T-cell (primary cell): Measurements from ENCODE around the gene TMC8. TPM values are rescaled to one million over a fixed set of nuclear protein-coding genes. Genes with fewer than 3 reads are reported as not detected.
A peak's percentile ranks its signal among the peaks of the same experiment; 100 is the strongest.

Experiments
- ATAC-seq, 4 experiments: fragments of 200-7000 bp in 3 of 4; fragments of 150-1000 bp in 1 of 4; cut with Tn5 transposase; replicated peaks in 1 of 4; 1 replicate in 3 of 4; 2 replicates in 1 of 4; pipeline ENCODE4 v1.10.0; 2021; ENCODE audit warnings: moderate library complexity in 3 of 4, mild to moderate bottlenecking in 2 of 4, moderate number of reproducible peaks in 1 of 4
- CTCF ChIA-PET, 2 donors: fragments of 300-600 bp; sonication (Branson Sonifier 250); formaldehyde crosslinking; loops; one replicate each; lab custom pipeline; 2022; ENCODE audit warnings: antibody characterized with exemption in 2 of 2; lab: Charles Lee
- POLR2A ChIA-PET, 2 donors: fragments of 300-600 bp; sonication (Branson Sonifier 250); formaldehyde crosslinking; loops; one replicate each; lab custom pipeline; 2022; ENCODE audit warnings: antibody characterized with exemption in 2 of 2; lab: Charles Lee
- DNase-seq, 35 experiments: peaks; one replicate each; pipeline versions ENCODE4 v3.0.0 to v3.0.0-alpha.2; 2013 to 2023
- H3K27ac ChIP-seq: one replicate; pipeline ENCODE4 v1.5.1; 2013; ENCODE audit warnings: low read length
- H3K27me3 ChIP-seq, 2 experiments: replicated peaks in 1 of 2; 1 replicate in 1 of 2; 2 replicates in 1 of 2; pipeline versions ENCODE4 v1.6.1 to v1.7.0; 2013; ENCODE audit warnings: low read length in 1 of 2, mixed read lengths in 1 of 2; ENCODE audit not compliant: control insufficient read depth in 2 of 2, insufficient read depth in 2 of 2; ENCODE audit errors: extremely low read depth in 1 of 2
- H3K36me3 ChIP-seq, 2 donors: 1 replicate in 1 of 2; 2 replicates in 1 of 2; pipeline versions ENCODE4 v1.6.1 to v1.7.0; 2013; ENCODE audit warnings: low read length in 1 of 2; ENCODE audit not compliant: control insufficient read depth in 2 of 2, insufficient read depth in 1 of 2; ENCODE audit errors: extremely low read depth in 1 of 2
- H3K4me1 ChIP-seq, 2 experiments: 1 replicate in 1 of 2; 2 replicates in 1 of 2; pipeline versions ENCODE4 v1.6.1 to v1.7.0; 2013; ENCODE audit warnings: low read length in 2 of 2, mixed read lengths in 1 of 2; ENCODE audit not compliant: insufficient read depth in 2 of 2, control insufficient read depth in 1 of 2; ENCODE audit errors: extremely low read depth in 1 of 2
- H3K4me3 ChIP-seq, 2 donors: 1 replicate in 1 of 2; 2 replicates in 1 of 2; pipeline versions ENCODE4 v1.5.1 to v1.7.0; 2013; ENCODE audit warnings: mild to moderate bottlenecking in 2 of 2, low read length in 1 of 2, moderate library complexity in 1 of 2; ENCODE audit not compliant: control insufficient read depth in 1 of 2; ENCODE audit errors: extremely low read depth in 1 of 2
- H3K9me3 ChIP-seq: 2 replicates; pipeline ENCODE4 v1.7.0; 2013
- H3K27ac Mint-ChIP-seq, 2 donors: one replicate each; pipeline ENCODE4 v1.8.0; 2020 to 2021; ENCODE audit warnings: mild to moderate bottlenecking in 2 of 2, mixed read lengths in 2 of 2
- H3K27me3 Mint-ChIP-seq, 2 donors: one replicate each; pipeline ENCODE4 v1.8.0; 2021 to 2022; ENCODE audit warnings: mixed read lengths in 2 of 2
- H3K36me3 Mint-ChIP-seq: one replicate; pipeline ENCODE4 v1.8.0; 2021; ENCODE audit warnings: mixed read lengths
- H3K4me1 Mint-ChIP-seq, 3 donors: one replicate each; pipeline ENCODE4 v1.8.0; 2020 to 2022; ENCODE audit warnings: mixed read lengths in 3 of 3, mild to moderate bottlenecking in 1 of 3
- H3K4me3 Mint-ChIP-seq, 3 donors: one replicate each; pipeline ENCODE4 v1.8.0; 2020 to 2022; ENCODE audit warnings: mild to moderate bottlenecking in 3 of 3, mixed read lengths in 3 of 3, moderate library complexity in 3 of 3
- H3K9me3 Mint-ChIP-seq, 3 donors: one replicate each; pipeline ENCODE4 v1.8.0; 2020 to 2022; ENCODE audit warnings: mixed read lengths in 3 of 3
- WGBS: methylation state at CpG from one replicate; pipeline ENCODE4 v1.1.5; 2013; ENCODE audit warnings: missing lambda C conversion rate; ENCODE audit not compliant: insufficient coverage; 5-methylcytosine and 5-hydroxymethylcytosine counted together
- total RNA-seq, 35 experiments: library from RNA in 6 of 35; stranded (reverse) in 6 of 35; fragments of 120-200 nt in 1 of 35; gene quantifications; one replicate each; pipeline versions ENCODE4 v1.2.1 to v1.2.4 and lab custom pipeline; 2013 to 2026

Gene TMC8
- total RNA-seq, 5 donors from 2014 or later (not counting 1 experiment from before 2014, with no cell fraction given), result 301 to 631 (median 431) TPM

DNA sequence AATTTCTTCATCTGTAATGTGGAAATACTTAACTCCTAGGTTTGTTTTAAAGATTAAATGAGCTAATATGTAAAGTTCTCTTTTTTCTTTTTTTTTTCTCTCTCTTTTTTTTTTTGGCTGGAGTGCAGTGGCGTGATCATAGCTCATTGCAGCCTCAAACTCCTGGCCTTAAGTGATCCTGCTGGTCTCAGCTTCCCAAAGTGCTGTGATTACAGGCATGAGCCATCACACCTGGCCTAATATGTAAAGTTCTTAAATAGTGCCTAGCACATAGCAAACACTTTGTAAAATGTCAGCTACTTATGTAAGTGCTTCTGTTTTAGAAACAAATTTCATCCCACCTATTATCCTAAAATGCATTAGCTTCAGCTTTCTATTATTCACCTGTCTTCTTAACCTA lies 42.0 kb upstream of the TMC8 start:
- Mint-ChIP-seq H3K36me3 (peaks cover 53% of the 10 kb centered on the region), H3K4me3 (no peak overlapping the region), H3K9me3 (no peaks in the 10 kb centered on the region), H3K27ac (peak overlapping the region; percentile 19 to 49), H3K4me1 (peaks cover 0 to 3% (median 0%) of the 10 kb centered on the region in 3 donors), H3K27me3 (no peaks in the 10 kb centered on the region)
- no peaks in the 10 kb centered on the region for H3K9me3 ChIP-seq
- ATAC-seq, result no peak
- H3K4me3 ChIP-seq, result no peak overlapping the region
- CTCF ChIA-PET, result interaction anchor here (0.6 kb wide), 2 partner anchors 69 to 544 kb away, joined by 3 read pairs; no protein-coding TSS in a partner anchor
- no peaks in the 10 kb centered on the region for H3K27me3 ChIP-seq
- no peaks in the 10 kb centered on the region for H3K4me1 ChIP-seq
- POLR2A ChIA-PET, result interaction anchor here (0.5 to 0.6 kb wide), 4 partner anchors 18 to 1780 kb away, joined by 3 to 7 read pairs (median 4); no protein-coding TSS in a partner anchor
- no peak overlapping the region for H3K27ac ChIP-seq
- no peak for DNase-seq
- WGBS, result 100% methylated on average over 1 of the region's 1 CpG
- H3K36me3 ChIP-seq, result peaks cover 18 to 86% of the 10 kb centered on the region in 2 donors

DNA sequence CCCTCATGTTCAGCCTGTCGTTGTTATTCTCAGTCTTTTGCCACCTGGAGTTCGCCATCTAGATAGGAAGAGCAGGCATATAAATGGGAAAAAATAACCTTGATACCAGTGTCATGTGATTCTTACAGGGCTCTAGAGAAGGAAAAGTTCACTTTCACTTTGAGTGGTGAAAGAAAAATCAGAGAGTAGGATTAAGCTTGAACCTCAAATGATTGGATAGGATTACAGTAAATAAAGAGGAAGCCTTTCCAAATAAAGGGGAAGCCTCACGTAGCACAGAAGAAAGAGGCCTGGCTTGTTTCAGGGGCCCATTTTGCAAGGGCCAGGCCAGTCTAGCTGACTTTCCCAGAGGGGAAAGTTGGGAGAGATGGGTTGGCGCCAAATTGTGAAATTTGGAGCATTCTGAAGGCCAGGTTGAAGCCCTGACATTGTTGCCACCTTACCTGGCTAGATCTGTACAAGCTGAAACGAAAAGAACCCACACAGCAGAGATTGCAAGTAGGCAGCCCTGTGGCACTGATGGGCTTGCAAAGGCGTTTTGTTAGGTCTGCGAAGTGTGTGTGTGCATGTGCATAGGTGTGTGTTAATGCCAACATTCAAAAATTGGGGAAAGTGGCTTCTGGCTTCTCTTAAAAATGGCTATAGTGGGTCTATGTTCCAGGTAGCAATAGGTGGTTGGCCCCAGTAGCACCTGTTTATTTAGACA lies 40.8 kb upstream of the TMC8 start:
- no peak for DNase-seq
- no peaks in the 10 kb centered on the region for H3K27me3 ChIP-seq
- peaks cover 0 to 3% (median 0%) of the 10 kb centered on the region in 3 donors for H3K4me1 Mint-ChIP-seq
- H3K4me3 ChIP-seq, result no peak overlapping the region
- no peaks in the 10 kb centered on the region for H3K4me1 ChIP-seq
- ChIA-PET CTCF (no interaction called here), POLR2A (no interaction called here)
- no peak overlapping the region for H3K27ac ChIP-seq
- no peak for ATAC-seq
- H3K9me3 ChIP-seq, result no peaks in the 10 kb centered on the region
- no peak overlapping the region for H3K4me3 Mint-ChIP-seq
- H3K27me3 Mint-ChIP-seq, result no peaks in the 10 kb centered on the region
- H3K9me3 Mint-ChIP-seq, result no peaks in the 10 kb centered on the region
- H3K36me3 Mint-ChIP-seq, result peaks cover 59% of the 10 kb centered on the region
- peak overlapping the region; percentile 5 to 79 for H3K27ac Mint-ChIP-seq
- WGBS, result 91% methylated on average over 6 of the region's 7 CpGs
- H3K36me3 ChIP-seq, result peaks cover 20 to 89% of the 10 kb centered on the region in 2 donors

DNA sequence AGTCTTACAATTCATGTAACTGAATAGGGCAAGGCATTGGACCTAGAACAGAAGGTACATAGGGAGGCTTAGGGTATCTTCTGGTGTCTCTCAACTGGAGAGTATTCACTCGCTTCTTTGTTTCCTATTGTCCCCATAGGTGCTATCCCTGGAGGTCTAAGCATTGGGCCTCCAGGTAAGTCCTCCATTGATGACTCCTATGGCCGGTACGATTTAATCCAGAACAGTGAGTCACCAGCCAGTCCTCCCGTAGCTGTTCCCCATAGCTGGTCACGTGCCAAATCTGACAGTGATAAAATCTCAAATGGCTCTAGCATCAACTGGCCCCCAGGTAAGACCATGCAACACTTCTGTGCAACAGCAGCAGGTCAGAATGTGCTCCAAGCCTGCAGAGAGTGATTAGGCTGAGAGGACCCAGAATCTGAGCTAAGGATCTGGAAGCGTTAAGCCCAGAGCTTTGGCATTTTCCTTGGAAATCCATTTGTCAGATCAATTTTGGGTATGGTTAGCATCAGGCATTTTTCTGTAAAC lies 37.7 kb upstream of the TMC8 start:
- H3K36me3 Mint-ChIP-seq, result peaks cover 66% of the 10 kb centered on the region
- H3K4me1 Mint-ChIP-seq, result peaks cover 0 to 3% (median 0%) of the 10 kb centered on the region in 3 donors
- Histone ChIP-seq H3K27me3 (no peaks in the 10 kb centered on the region), H3K27ac (no peak overlapping the region), H3K4me1 (no peaks in the 10 kb centered on the region), H3K36me3 (peaks cover 33 to 93% of the 10 kb centered on the region in 2 donors), H3K4me3 (no peak overlapping the region), H3K9me3 (no peaks in the 10 kb centered on the region)
- no peak overlapping the region for H3K27ac Mint-ChIP-seq
- H3K9me3 Mint-ChIP-seq, result no peaks in the 10 kb centered on the region
- no peak overlapping the region for H3K4me3 Mint-ChIP-seq
- DNase-seq (no peak), ATAC-seq (no peak)
- 98% methylated on average over 5 of the region's 6 CpGs for WGBS
- ChIA-PET CTCF (interaction anchor here in 1 of 2 donors (0.6 kb wide), 1 partner anchor 681 kb away, joined by 6 read pairs; no protein-coding TSS in a partner anchor), POLR2A (no interaction called here)
- H3K27me3 Mint-ChIP-seq, result no peaks in the 10 kb centered on the region

DNA sequence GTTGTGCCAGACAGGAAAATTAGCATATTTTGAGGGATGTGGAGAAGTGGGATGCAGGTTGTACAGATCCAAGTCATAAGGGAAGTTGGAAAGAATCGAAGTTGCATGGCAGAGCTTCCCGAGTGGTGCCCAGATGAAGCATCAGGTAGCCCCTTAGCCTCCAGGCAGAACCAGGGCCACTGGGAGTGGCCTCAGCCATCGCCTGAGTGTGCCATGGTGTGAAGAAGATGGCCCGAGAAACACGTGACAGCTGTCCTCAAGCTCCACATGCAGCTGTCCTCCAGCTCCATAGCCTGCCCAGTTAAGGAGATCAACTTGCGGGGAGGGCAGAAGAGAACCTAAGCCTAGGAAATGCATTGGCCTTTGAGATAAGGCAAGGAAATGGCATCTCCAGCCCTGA lies 35.5 kb upstream of the TMC8 start:
- ChIA-PET CTCF (interaction anchor here in 1 of 2 donors (0.5 to 1.7 kb wide), 2 partner anchors 10 to 108 kb away, joined by 3 to 4 read pairs; no protein-coding TSS in a partner anchor), POLR2A (no interaction called here)
- Histone ChIP-seq H3K4me3 (no peak overlapping the region), H3K36me3 (peaks cover 33 to 97% of the 10 kb centered on the region in 2 donors), H3K4me1 (no peaks in the 10 kb centered on the region), H3K27me3 (no peaks in the 10 kb centered on the region), H3K9me3 (no peaks in the 10 kb centered on the region), H3K27ac (no peak overlapping the region)
- DNase-seq (no peak), ATAC-seq (no peak)
- Mint-ChIP-seq H3K27ac (peak overlapping the region in 1 of 2 donors; percentile 36), H3K4me3 (no peak overlapping the region), H3K9me3 (no peaks in the 10 kb centered on the region), H3K36me3 (peaks cover 76% of the 10 kb centered on the region), H3K4me1 (no peaks in the 10 kb centered on the region), H3K27me3 (no peaks in the 10 kb centered on the region)
- WGBS, result 98% methylated on average over 4 of the region's 6 CpGs

DNA sequence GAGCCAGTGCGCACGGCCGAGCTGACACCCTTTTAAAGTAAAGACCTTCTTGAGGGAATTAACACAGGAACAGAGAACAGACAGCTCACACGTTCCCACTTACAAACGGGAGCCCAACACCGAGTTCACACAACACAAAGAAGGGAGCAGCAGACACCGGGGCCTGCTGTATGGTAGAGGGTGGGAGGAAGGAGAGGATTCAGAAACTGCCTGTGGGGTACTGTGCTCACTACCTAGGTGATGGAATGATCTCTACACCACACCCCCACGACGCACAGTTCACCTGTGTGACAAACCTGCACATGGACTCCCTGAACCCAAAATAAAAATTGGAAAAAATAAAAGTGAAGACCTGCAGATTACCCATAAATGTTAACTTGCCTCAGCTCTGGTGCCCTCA lies 34.5 kb upstream of the TMC8 start:
- DNase-seq (no peak), ATAC-seq (no peak)
- Mint-ChIP-seq H3K9me3 (no peaks in the 10 kb centered on the region), H3K27ac (no peak overlapping the region), H3K27me3 (no peaks in the 10 kb centered on the region), H3K4me1 (no peaks in the 10 kb centered on the region), H3K36me3 (peaks cover 76% of the 10 kb centered on the region), H3K4me3 (no peak overlapping the region)
- Histone ChIP-seq H3K27ac (no peak overlapping the region), H3K4me1 (no peaks in the 10 kb centered on the region), H3K9me3 (no peaks in the 10 kb centered on the region), H3K4me3 (no peak overlapping the region), H3K27me3 (no peaks in the 10 kb centered on the region), H3K36me3 (peaks cover 38 to 95% of the 10 kb centered on the region in 2 donors)
- ChIA-PET POLR2A (no interaction called here), CTCF (no interaction called here)
- WGBS, result 100% methylated on average over 3 of the region's 9 CpGs

DNA sequence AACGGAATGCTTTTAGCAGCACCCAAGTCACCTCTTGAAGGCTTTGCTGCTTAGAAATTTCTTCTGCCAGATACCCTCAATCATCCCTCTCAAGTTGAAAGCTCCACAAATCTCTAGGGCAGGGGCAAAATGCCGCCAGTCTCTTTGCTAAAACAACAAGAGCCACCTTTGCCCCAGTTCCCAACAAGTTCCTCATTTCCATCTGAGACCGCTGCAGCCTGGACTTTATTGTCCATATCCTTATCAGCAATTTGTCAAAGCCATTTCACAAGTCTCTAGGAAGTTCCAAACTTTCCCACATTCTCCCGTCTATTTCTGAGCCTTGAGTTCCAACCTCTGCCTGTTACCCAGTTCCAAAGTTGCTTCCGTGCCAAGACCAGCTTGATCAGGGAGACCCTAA lies 29.5 kb upstream of the TMC8 start:
- Histone ChIP-seq H3K4me3 (no peak overlapping the region), H3K27me3 (no peaks in the 10 kb centered on the region), H3K27ac (no peak overlapping the region), H3K36me3 (peaks cover 47 to 90% of the 10 kb centered on the region in 2 donors), H3K4me1 (no peaks in the 10 kb centered on the region), H3K9me3 (no peaks in the 10 kb centered on the region)
- ATAC-seq, result no peak
- Mint-ChIP-seq H3K9me3 (no peaks in the 10 kb centered on the region), H3K4me3 (no peak overlapping the region), H3K4me1 (no peaks in the 10 kb centered on the region), H3K27me3 (no peaks in the 10 kb centered on the region), H3K27ac (peak overlapping the region; percentile 23 to 41), H3K36me3 (peaks cover 65% of the 10 kb centered on the region)
- DNase-seq, result no peak
- ChIA-PET CTCF (no interaction called here), POLR2A (no interaction called here)
- 98% methylated on average over 4 of the region's 5 CpGs for WGBS
